ENCODE results near the gene MCMBP.
A peak's percentile ranks its signal among the peaks of the same experiment; 100 is the strongest.
"Not testable (repeated sequence)": the region's sequence is repeated elsewhere in the genome, so short reads cannot be mapped to it uniquely, and the experiment has no call there.

Gene MCMBP

DNA sequence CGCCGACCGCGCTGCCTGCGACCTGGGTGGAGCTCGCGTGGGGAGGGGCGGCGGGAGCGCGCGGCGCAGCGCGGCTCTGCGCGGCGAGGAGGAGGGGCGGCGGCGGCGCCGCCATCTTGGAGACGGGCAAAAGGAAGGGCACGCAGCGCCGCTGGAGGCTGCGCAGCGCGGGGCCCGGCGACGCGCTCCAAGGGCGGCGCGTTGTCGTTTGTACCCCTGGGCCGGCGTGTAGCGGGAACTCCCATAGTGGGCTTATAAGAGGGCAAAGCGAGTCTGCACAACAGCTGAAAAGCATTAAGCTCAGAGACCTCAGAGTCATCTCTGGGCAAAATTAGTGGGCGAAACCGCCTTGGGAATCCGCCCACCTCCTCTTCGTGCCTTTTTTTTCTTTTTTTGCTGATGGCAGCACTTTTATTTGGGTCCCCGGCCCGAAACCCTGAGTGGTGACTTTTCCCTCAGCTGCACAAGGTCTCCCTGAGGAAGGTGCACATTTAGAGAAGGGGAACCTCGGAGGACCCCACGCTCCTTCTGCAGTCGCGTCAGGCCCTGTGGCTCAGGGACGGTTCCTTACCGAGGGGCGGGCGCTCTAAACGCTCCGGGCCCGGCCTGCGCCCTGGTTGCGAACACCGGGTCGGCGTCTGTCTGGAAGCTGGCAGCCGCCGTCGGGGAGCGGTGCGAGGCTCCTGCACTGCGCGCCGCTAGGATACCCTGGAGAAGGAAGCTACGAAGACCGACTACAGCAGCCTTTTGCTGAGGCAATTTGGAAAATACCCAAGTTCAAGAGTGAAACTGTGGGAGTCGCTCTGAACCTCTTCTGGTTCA, 428 bp upstream of the MCMBP start:
- H3K4me3 ChIP-seq (ENCODE audit: low read depth in 1 of 2, low read length in 2 of 2): peak overlapping the region; percentile 80 to 92
- H3K9me3 ChIP-seq (ENCODE audit: control insufficient read depth in 1 of 2, low read length in 2 of 2): no peaks in the 10 kb centered on the region
- peaks cover 15 to 23% of the 10 kb centered on the region in 2 donors for H3K4me1 ChIP-seq (ENCODE audit: control insufficient read depth in 1 of 2, insufficient read depth in 2 of 2, low read length in 2 of 2)
- H3K27ac ChIP-seq (ENCODE audit: low read length): peak overlapping the region; percentile 90
- no peaks in the 10 kb centered on the region for H3K27me3 ChIP-seq (ENCODE audit: low read depth, low read length)
- no peaks in the 10 kb centered on the region for H3K36me3 ChIP-seq (ENCODE audit: control insufficient read depth in 1 of 2, insufficient read depth in 2 of 2, low read length in 2 of 2)

DNA sequence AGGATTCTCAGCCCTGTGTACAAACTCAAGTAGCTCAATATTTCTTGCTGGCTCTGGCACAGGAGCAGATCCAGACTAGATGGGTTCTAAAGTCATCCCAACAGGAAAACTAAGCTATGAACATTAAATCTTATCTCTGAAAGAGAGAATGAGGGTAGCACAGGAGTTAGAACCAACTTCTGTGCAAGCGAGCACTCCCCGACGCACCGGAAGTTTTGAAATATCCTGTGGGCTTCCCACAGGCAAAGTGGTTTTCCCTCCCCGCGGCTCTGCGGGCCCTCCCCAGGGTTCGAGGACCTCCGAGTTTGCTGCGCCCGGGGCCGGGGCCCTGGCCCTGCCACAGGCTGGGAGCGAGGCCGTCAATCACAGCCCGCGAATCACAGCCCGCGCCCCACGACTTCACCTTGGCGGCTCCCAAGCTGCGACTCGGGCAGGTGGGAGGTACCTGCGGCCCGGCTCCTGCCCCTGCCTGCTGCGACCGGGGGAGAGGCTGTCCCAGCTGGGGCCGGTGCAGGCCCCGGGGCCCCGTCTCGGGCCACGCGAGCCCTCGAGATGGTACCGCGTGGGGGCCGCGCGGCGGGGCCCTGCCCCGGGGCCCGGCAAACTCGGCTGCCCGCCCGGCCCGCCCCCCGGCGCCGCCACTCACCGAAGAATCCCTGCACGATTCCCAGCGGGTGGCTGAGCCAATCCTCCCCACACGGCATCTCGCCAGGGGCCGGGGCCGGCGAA, 598 bp downstream of the MCMBP start:
- Histone ChIP-seq H3K27ac (ENCODE audit: low read length) (peak overlapping the region; percentile 57), H3K27me3 (ENCODE audit: low read depth, low read length) (no peaks in the 10 kb centered on the region), H3K4me3 (ENCODE audit: low read depth in 1 of 2, low read length in 2 of 2) (peak overlapping the region; percentile 80 to 82), H3K36me3 (ENCODE audit: control insufficient read depth in 1 of 2, insufficient read depth in 2 of 2, low read length in 2 of 2) (no peaks in the 10 kb centered on the region), H3K4me1 (ENCODE audit: control insufficient read depth in 1 of 2, insufficient read depth in 2 of 2, low read length in 2 of 2) (peaks cover 15 to 23% of the 10 kb centered on the region in 2 donors), H3K9me3 (ENCODE audit: control insufficient read depth in 1 of 2, low read length in 2 of 2) (no peaks in the 10 kb centered on the region)

DNA sequence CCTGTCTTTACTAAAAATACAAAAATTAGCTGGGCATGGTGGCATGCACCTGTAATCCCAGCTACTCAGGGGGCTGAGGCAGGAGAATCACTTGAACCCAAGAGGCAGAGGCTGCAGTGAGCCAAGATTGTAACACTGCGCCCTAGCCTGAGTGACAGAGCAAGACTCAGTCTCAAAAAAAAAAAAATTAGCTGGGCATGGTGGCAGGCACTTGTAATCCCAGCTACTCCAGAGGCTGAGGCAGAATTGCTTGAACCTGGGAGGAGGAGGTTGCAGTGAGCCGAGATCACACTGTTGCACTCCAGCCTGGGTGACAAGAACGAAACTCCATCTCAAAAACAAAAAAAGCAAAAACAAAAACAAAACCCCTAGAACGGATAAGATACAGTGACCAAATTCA, 3.2 kb downstream of the MCMBP start:
- not testable (repeated sequence) for H3K36me3 ChIP-seq (ENCODE audit: control insufficient read depth in 1 of 2, insufficient read depth in 2 of 2, low read length in 2 of 2); H3K9me3 ChIP-seq (ENCODE audit: control insufficient read depth in 1 of 2, low read length in 2 of 2); H3K27ac ChIP-seq (ENCODE audit: low read length); H3K27me3 ChIP-seq (ENCODE audit: low read depth, low read length); H3K4me3 ChIP-seq (ENCODE audit: low read depth in 1 of 2, low read length in 2 of 2)
- H3K4me1 ChIP-seq (ENCODE audit: control insufficient read depth in 1 of 2, insufficient read depth in 2 of 2, low read length in 2 of 2): peaks cover 15 to 23% of the 10 kb centered on the region in 2 donors

DNA sequence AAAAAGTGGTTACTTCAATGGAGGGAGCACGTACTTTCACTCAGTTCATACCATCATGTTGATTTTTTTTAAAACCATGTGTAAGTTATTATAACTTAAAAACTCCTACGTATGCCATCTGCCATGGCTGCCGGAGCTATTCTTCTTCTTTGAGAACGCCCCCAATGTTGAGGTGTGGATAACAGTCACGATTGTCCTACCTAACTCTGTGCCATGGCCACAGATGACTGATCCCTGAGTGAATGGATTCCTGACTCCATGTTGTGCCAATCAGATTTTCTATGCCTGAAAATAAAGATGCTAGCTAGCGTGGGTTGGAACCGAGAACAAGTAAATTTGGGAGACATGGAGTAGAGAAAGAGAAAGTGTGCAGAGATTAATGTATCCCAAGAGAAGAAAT, 5.3 kb downstream of the MCMBP start:
- H3K4me3 ChIP-seq (ENCODE audit: low read depth in 1 of 2, low read length in 2 of 2): no peak overlapping the region
- no peak overlapping the region for H3K27ac ChIP-seq (ENCODE audit: low read length)
- no peaks in the 10 kb centered on the region for H3K27me3 ChIP-seq (ENCODE audit: low read depth, low read length)
- no peaks in the 10 kb centered on the region for H3K36me3 ChIP-seq (ENCODE audit: control insufficient read depth in 1 of 2, insufficient read depth in 2 of 2, low read length in 2 of 2)
- H3K9me3 ChIP-seq (ENCODE audit: control insufficient read depth in 1 of 2, low read length in 2 of 2): no peaks in the 10 kb centered on the region
- H3K4me1 ChIP-seq (ENCODE audit: control insufficient read depth in 1 of 2, insufficient read depth in 2 of 2, low read length in 2 of 2): peaks cover 7 to 18% of the 10 kb centered on the region in 2 donors

DNA sequence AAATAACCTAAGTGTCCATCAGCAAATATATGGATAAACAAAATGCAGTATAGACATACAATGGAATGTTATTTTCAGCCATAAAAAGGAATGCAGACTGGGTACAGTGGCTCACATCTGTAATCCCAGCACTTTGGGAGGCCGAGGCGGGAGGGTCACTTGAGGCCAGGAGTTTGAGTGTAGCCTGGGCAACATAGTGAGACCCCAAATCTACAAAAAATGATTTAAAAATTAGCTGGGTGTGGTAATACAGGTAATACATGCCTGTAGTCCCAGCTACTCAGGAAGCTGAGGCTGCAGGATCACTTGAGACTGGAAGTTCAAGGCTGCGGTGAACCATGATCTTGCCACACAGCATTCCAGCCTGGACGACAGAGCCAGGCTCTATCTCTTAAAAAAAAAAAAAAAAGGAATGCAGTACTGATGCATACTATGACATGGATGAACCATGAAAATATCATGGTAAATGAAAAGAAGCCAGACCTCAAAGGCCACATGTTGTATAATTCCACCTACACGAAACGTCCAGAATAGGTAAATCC, 6.9 kb downstream of the MCMBP start:
- H3K4me1 ChIP-seq (ENCODE audit: control insufficient read depth in 1 of 2, insufficient read depth in 2 of 2, low read length in 2 of 2): peaks cover 0 to 10% of the 10 kb centered on the region in 2 donors
- no peak overlapping the region for H3K27ac ChIP-seq (ENCODE audit: low read length)
- H3K9me3 ChIP-seq (ENCODE audit: control insufficient read depth in 1 of 2, low read length in 2 of 2): no peaks in the 10 kb centered on the region
- no peak overlapping the region for H3K4me3 ChIP-seq (ENCODE audit: low read depth in 1 of 2, low read length in 2 of 2)
- no peaks in the 10 kb centered on the region for H3K27me3 ChIP-seq (ENCODE audit: low read depth, low read length)
- no peaks in the 10 kb centered on the region for H3K36me3 ChIP-seq (ENCODE audit: control insufficient read depth in 1 of 2, insufficient read depth in 2 of 2, low read length in 2 of 2)

DNA sequence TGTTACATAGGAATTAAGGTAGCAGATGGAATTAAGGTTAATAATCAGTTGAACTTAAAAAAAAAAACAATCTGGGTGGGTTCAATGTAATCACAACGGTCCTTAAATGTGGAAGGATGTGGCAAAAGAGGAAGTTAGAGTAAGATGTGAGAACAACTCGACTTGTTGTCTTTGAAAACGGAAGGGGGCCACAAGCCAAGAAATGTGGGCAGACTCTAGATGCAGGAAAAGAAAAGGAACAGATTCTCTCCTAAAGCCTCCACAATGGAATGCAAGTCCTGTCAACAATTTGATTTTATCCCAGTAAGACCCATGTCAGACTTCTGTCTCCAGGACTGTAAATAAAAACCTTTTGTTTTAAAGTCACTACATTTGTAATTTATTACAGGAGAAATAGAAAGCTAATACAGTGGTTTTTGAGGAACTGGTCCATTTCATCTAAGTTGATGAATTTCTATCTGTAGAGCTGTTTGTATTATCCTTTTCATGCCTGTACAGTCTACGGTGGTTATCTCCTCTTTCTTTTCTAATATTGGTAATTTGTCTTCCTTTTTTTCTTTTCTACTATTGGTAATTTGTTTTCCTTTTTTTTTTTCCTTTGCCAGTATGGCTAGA, 8.6 kb downstream of the MCMBP start:
- no peaks in the 10 kb centered on the region for H3K36me3 ChIP-seq (ENCODE audit: control insufficient read depth in 1 of 2, insufficient read depth in 2 of 2, low read length in 2 of 2)
- no peaks in the 10 kb centered on the region for H3K9me3 ChIP-seq (ENCODE audit: control insufficient read depth in 1 of 2, low read length in 2 of 2)
- no peak overlapping the region for H3K4me3 ChIP-seq (ENCODE audit: low read depth in 1 of 2, low read length in 2 of 2)
- H3K4me1 ChIP-seq (ENCODE audit: control insufficient read depth in 1 of 2, insufficient read depth in 2 of 2, low read length in 2 of 2): peaks cover 0 to 6% of the 10 kb centered on the region in 2 donors
- no peak overlapping the region for H3K27ac ChIP-seq (ENCODE audit: low read length)
- H3K27me3 ChIP-seq (ENCODE audit: low read depth, low read length): no peaks in the 10 kb centered on the region

DNA sequence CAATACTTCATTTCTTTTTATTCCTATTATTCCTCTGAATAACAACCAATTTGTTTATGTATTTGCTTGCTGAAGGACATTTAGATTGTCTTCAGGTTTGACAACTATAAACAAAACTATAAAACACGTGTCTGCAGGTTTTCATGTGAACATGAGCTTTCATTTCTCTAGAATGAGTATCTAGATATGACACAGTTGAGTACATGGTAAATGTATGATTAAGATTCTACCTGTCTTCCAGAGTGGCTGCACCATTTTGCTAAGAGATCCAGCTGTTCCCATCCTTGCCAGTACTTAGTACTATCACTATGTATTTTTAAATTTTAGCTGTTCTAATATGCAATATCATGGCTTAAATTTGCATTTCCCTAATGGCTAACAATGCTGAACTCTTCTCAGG, 10.1 kb downstream of the MCMBP start:
- Histone ChIP-seq H3K9me3 (ENCODE audit: control insufficient read depth in 1 of 2, low read length in 2 of 2) (no peaks in the 10 kb centered on the region), H3K4me1 (ENCODE audit: control insufficient read depth in 1 of 2, insufficient read depth in 2 of 2, low read length in 2 of 2) (peaks cover 0 to 11% of the 10 kb centered on the region in 2 donors), H3K27me3 (ENCODE audit: low read depth, low read length) (no peaks in the 10 kb centered on the region), H3K27ac (ENCODE audit: low read length) (no peak overlapping the region), H3K36me3 (ENCODE audit: control insufficient read depth in 1 of 2, insufficient read depth in 2 of 2, low read length in 2 of 2) (no peaks in the 10 kb centered on the region), H3K4me3 (ENCODE audit: low read depth in 1 of 2, low read length in 2 of 2) (no peak overlapping the region)

DNA sequence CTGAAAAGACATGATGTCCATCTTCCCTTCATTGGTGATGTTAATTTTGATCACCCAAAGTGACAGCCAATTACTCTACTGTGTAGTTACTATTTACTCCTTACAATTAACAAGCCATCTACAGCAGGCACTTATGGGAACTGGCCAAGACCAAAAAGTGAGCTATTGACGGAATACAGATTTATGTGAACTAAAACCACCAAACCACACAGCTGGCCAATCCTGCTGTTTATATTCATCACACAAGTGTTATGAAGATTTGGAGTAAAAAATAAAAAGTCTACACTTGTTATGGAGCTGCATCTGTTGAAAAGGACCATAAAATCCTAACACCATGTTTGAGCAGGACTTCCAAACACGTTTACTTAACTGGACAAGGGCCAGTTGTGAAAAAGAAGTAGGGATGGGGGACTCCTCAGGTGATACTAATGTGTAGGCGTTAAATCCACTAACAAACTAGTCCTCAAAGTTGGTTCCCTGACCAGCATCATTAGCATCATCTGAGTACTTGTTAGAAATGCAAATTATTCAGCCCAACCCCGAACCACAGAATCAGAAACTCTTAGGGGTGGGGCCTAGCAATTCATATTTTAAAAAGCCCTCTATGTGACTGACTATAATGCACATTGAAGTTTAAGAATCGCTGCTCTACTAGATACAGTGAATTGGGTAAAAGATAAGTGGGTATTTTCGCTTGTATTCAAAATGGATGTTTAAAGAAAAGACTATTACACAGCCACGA, 11.6 kb downstream of the MCMBP start:
- Histone ChIP-seq H3K27ac (ENCODE audit: low read length) (no peak overlapping the region), H3K4me1 (ENCODE audit: control insufficient read depth in 1 of 2, insufficient read depth in 2 of 2, low read length in 2 of 2) (peaks cover 0 to 11% of the 10 kb centered on the region in 2 donors), H3K9me3 (ENCODE audit: control insufficient read depth in 1 of 2, low read length in 2 of 2) (no peaks in the 10 kb centered on the region), H3K4me3 (ENCODE audit: low read depth in 1 of 2, low read length in 2 of 2) (no peak overlapping the region), H3K27me3 (ENCODE audit: low read depth, low read length) (no peaks in the 10 kb centered on the region), H3K36me3 (ENCODE audit: control insufficient read depth in 1 of 2, insufficient read depth in 2 of 2, low read length in 2 of 2) (peaks cover 0 to 9% of the 10 kb centered on the region in 2 donors)

DNA sequence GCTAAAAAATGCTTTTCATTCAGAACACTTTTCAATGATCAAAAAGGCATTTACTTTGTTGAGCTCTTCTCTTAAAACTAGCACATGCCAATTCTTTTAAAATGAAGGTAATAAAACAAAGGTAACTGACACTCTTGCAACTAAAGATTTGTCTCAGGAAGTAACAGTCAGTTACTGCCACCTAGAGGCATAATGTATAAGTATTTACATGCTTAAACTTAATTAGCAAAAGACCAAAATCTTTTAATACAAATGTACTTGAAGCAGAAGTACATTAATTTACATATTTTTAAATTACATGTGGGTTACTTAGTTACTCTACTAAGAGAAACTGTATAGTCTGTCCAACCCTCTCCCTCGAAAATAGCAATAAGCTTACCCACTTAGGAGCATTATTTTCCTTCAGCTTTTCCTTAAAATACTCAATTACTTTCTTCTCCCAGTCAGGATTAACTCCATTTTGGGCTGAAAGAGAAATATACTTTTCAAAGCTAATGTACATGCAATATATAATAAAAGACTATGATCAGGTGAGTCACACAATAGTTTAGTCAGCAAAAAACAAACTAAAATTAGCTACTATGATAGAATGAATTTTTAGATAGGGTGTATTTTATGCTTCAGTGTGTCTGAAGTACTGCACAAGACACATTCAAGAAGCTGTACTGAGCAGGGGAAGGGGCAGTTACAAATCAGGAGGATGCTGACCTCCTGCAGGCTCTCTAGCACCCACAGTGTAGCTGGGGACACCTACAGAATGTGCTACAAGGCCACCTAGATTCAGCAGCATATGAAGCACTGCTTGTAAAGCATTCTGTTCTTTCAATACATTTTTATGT, 13.0 kb downstream of the MCMBP start:
- Histone ChIP-seq H3K27me3 (ENCODE audit: low read depth, low read length) (no peaks in the 10 kb centered on the region), H3K36me3 (ENCODE audit: control insufficient read depth in 1 of 2, insufficient read depth in 2 of 2, low read length in 2 of 2) (peaks cover 0 to 10% of the 10 kb centered on the region in 2 donors), H3K9me3 (ENCODE audit: control insufficient read depth in 1 of 2, low read length in 2 of 2) (no peaks in the 10 kb centered on the region), H3K4me1 (ENCODE audit: control insufficient read depth in 1 of 2, insufficient read depth in 2 of 2, low read length in 2 of 2) (peaks cover 0 to 11% of the 10 kb centered on the region in 2 donors), H3K4me3 (ENCODE audit: low read depth in 1 of 2, low read length in 2 of 2) (no peak overlapping the region), H3K27ac (ENCODE audit: low read length) (no peak overlapping the region)

DNA sequence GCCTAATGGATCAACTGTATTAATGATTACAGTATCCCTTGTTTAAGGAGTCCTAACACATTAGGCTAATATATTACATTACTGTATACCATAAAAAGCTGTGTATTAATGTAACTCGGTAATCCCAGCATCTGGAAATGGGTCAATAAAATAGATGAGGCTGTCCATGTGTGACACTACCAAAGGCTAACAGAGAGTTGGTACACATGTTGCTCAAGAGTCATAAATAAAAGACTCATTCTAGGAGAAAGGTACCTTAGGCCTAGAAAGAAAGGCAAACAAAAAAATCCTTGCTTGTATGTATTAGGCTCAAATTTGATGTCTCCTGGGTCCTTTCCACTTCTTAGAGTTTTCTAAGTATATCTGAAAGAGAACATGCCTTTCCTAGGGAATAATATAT, 14.6 kb downstream of the MCMBP start:
- Histone ChIP-seq H3K9me3 (ENCODE audit: control insufficient read depth in 1 of 2, low read length in 2 of 2) (no peaks in the 10 kb centered on the region), H3K36me3 (ENCODE audit: control insufficient read depth in 1 of 2, insufficient read depth in 2 of 2, low read length in 2 of 2) (peaks cover 8 to 20% of the 10 kb centered on the region in 2 donors), H3K4me3 (ENCODE audit: low read depth in 1 of 2, low read length in 2 of 2) (no peak overlapping the region), H3K27ac (ENCODE audit: low read length) (no peak overlapping the region), H3K4me1 (ENCODE audit: control insufficient read depth in 1 of 2, insufficient read depth in 2 of 2, low read length in 2 of 2) (peaks cover 0 to 11% of the 10 kb centered on the region in 2 donors), H3K27me3 (ENCODE audit: low read depth, low read length) (no peaks in the 10 kb centered on the region)
